HG03135 (cell line): ENCODE data around the gene SECTM1.
"Not testable (repeated sequence)": the region's sequence is repeated elsewhere in the genome, so short reads cannot be mapped to it uniquely, and the experiment has no call there.

Experiments
- ATAC-seq: cut with Tn5 transposase; IDR thresholded peaks from one replicate; pipeline ENCODE4 v1.9.1; 2021; ENCODE audit warnings: mild to moderate bottlenecking, moderate library complexity; ENCODE audit not compliant: unreplicated experiment

Gene SECTM1

GRCh38 chr17:82370471-82371332 lies 37.1 kb upstream of the SECTM1 start:
- ATAC-seq: no peak

DNA sequence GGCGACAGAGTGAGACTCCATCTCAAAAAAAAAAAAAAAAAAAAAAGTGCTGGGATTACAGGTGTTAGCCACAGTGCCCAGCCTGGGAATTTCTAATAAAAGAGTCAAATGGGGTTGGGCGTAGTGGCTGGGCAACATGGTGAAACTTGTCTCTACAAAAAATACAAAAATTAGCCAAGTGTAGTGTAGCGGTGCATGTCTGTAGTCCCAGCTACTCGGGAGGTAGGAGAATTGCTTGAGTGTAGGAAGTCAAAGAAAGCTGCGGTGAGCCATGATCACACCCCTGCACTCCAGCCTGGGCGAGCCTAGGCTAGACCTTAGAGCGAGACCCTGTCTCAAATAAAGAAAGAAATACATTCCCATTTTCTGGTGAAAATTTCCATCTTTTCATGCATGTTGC lies 35.6 kb upstream of the SECTM1 start:
- no peak for ATAC-seq

GRCh38 chr17:82367724-82368524 lies 34.4 kb upstream of the SECTM1 start:
- no peak for ATAC-seq

DNA sequence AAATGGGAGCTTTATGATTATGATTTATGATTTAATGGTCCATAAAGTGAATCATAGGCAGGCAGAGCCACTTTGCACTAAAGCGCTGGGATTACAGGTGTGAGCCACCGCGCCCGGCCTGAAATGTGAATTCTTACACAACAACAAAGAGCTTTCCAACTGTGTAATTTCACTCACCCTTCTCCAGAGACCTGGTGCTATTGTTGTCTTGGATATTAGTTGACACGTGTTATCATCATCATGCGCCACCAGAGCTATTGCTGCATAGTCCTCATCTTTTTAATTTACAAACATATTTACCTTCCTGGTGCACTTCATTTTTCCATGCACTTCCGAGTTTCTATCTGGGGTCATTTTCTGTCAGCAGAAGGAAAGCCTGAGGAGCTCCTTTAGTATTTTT lies 33.2 kb upstream of the SECTM1 start:
- ATAC-seq: no peak

GRCh38 chr17:82365606-82366295 lies 32.2 kb upstream of the SECTM1 start:
- ATAC-seq: no peak

DNA sequence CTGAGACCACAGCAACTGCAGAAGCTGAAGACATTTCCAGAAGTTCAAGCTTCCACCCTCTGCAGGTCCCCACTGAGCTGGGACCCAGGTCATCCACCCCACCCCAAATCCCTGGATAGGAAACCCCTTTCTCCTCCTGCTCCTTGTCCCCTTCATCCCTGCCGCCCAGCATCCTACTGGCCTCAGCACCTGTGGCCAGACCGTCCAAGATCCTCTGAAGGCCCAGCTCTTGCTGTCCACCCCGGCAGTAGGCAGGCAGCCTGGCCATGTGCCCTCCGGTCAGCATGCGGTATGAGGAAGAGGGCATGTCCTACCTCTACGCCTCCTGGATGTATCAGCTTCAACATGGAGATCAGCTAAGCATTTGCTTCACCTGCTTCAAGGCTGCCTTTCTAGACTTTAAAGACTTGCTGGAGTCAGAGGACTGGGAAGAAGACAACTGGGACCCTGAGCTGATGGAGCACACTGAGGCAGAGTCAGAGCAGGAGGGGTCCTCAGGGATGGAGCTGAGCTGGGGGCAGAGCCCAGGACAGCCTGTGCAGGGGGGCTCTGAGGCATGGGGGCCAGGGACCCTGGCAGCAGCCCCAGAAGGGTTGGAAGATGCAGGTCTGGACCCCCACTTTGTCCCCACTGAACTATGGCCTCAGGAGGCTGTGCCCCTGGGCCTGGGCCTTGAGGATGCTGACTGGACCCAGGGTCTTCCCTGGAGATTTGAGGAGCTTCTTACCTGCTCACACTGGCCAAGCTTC lies 28.5 kb upstream of the SECTM1 start:
- no peak for ATAC-seq

- not testable (repeated sequence) for ATAC-seq
Measured at GRCh38 chr17:82359451-82360074, 26.0 kb upstream of the SECTM1 start.

- no peak for ATAC-seq
Measured at GRCh38 chr17:82358465-82359350, 25.1 kb upstream of the SECTM1 start, which contains the start of gene TEX19. TSS of gene TEX19 (plus strand) at chr17:82359247. CDS start at chr17:82362151, 2,904 bp downstream.

DNA sequence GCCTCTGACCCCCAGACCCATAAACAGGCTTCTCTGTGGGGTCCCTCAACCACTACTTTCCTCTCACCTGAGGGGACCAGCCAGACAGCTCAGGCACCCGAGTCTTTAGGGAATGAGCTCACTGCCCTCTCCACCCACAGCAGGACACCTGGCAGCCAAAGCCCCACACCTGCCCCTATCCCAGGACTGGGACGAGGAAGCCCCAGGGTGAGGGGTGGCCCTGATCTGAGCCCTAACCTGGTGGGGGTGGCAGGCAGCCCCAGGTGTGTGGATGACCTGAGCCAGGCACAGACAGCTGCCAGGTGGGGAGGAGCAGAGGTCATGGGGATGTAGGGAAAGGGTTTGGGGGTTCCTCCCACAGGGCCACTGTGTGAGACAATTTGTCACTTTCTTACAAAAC lies 23.8 kb upstream of the SECTM1 start:
- ATAC-seq: no peak

DNA sequence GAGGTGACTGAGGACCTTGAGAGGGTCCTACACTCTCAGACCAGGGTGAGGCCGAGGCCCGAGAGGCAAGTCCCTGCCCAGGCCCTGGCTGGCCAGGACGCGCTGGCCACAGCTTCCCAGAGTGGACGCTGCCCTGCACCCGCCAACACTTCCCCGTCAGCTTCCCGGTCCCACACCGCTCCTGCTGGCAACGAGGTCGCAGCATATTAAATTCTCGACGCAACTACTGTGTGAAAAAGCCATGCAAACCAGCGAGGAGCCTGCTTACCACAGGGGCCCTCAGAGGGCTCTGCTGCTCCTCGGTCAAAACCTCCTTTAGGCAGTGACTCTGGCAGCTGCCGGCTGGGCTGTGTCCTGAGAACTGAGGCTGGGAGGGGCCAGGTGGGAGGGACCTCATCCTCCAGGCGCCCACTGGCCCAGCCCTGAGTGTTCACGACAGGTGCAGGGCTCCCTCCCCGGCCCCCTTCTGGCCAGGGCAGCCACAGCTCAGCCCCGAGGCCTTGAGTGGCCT lies 23.3 kb upstream of the SECTM1 start:
- ATAC-seq: no peak

- no peak for ATAC-seq
Measured at GRCh38 chr17:82355770-82356427, 22.3 kb upstream of the SECTM1 start.

GRCh38 chr17:82354804-82355308 lies 21.3 kb upstream of the SECTM1 start:
- no peak for ATAC-seq

DNA sequence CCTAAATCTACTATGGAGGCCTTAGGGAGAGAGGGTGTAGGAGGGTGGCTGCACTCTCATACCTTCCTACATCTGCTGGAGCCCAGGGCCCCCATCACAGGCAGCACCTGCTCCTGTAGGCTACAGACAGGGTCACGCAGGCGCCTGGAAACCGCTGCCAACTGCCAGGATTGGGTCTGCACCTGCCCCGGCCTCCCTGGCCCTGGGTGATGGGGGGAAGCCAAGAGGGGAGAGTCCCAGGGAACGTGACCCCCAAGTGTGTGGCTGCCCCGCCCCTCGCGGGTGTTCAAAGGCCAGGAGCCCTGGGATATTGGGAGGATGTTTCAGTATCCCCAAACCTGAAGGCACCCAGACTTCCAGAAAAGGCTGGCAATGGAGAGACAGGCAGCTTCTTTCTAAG lies 19.9 kb upstream of the SECTM1 start:
- no peak for ATAC-seq

DNA sequence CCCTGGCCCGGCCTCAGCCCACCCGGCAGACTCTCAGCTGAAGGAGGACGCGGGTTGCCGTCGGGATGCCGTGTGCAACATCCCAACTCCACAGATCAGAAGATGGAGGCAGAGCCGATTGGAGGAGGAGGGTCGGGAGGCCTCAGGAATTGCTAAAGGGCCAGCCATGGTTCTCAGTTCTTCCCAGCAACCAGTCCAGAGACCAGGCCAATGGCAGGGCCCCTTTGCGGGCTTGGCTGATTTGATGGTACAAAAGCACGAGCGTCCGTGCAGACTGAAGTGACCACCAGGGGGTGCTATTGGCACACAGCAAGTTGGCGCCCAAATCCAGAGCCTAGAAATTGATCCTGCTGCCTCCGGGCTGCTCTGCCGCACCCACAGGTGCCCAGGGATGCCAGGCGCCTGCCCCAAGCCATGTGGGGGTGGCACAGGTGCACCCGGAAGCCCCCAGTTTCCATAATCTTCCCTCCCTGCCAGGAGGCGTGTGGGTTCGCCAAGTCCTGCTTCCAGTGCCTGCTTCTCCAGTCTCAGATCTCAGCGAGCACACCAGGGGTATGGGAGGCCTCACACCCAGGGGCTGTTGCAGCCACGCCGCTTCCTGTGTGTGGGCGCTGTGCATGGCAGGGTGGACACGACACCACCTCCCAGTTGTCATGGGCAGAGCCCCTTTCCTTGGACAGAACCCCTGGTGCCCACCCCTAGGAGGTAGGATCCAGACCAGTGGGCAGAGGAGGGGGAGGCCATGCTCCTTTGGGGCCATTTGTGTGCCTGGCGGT lies 18.3 kb upstream of the SECTM1 start:
- peak; percentile 59 for ATAC-seq

- peak; percentile 61 for ATAC-seq
Measured at GRCh38 chr17:82351254-82351712, 17.7 kb upstream of the SECTM1 start.

GRCh38 chr17:82350182-82351030 lies 16.8 kb upstream of the SECTM1 start:
- no peak for ATAC-seq
